ENCODE data around the gene DIP2C.

- TF ChIP-seq CTCF (IDR thresholded peaks at IDR 0.05) (no peak), POLR2A (IDR thresholded peaks at IDR 0.05) (no peak)
Measured at GRCh38 chr10:558891-559766, 130.3 kb downstream of the DIP2C start.
